WI38 (cell line): ENCODE data around the gene TFDP1.

Experiments
- H3K4me3 ChIP-seq: 2 replicates; pipeline ENCODE4 v1.5.1; 2011; ENCODE audit warnings: low read depth, mild to moderate bottlenecking, control low read depth, low read length
- TF ChIP-seq, protein P1 (sequence below): IDR thresholded peaks from 2 replicates; pipeline ENCODE4 v1.5.1; 2012; ENCODE audit warnings: low read depth, mild to moderate bottlenecking, control low read depth, low read length

TFDP1 gene

DNA sequence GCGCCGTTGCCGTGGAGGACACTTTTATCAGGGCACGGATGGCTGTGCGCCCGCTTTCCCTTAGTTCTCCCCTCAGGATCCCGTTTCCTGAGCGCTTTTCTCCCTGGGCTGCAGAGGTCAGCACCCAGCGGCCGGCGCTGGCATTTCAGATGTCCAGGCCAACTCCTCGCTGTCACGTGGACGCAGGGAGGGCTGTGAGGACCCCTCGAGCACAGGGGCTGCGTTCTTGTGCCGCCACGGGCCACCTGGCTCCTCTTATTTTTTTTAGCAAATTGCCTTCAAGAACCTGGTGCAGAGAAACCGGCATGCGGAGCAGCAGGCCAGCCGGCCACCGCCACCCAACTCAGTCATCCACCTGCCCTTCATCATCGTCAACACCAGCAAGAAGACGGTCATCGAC lies 51.2 kb downstream of the TFDP1 start:
- H3K4me3 ChIP-seq: no peak overlapping the region
- TF ChIP-seq, protein P1, sequence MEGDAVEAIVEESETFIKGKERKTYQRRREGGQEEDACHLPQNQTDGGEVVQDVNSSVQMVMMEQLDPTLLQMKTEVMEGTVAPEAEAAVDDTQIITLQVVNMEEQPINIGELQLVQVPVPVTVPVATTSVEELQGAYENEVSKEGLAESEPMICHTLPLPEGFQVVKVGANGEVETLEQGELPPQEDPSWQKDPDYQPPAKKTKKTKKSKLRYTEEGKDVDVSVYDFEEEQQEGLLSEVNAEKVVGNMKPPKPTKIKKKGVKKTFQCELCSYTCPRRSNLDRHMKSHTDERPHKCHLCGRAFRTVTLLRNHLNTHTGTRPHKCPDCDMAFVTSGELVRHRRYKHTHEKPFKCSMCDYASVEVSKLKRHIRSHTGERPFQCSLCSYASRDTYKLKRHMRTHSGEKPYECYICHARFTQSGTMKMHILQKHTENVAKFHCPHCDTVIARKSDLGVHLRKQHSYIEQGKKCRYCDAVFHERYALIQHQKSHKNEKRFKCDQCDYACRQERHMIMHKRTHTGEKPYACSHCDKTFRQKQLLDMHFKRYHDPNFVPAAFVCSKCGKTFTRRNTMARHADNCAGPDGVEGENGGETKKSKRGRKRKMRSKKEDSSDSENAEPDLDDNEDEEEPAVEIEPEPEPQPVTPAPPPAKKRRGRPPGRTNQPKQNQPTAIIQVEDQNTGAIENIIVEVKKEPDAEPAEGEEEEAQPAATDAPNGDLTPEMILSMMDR: no peak

DNA sequence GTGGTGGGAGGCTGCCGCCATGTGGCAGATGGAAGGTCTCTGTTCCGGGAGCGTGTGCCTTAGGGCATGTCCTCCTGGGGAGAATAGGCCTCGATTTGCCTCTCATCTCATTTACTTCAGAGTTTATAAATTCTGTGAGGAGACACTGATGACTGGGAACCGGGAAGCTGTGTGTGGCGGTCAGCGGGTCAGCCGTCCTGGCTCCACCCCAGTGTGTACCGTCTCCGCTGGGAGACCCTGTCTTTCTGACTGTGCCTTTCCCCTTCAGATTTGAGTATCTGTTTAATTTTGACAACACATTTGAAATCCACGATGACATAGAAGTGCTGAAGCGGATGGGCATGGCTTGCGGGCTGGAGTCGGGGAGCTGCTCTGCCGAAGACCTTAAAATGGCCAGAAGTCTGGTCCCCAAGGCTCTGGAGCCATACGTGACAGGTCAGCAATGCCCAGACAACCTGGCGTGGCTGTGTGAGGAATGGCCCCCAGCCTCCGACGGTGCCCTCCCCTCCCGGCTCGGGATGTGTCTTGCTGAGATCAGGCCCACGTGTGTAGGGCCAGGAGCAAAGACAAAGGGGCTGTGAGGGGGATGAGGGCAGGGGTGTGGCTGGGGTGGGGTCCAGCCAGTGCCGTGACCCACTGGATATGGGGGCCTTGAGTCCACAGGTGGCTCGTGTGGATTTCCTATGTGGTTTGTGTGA lies 51.9 kb downstream of the TFDP1 start:
- H3K4me3 ChIP-seq: no peak overlapping the region
- TF ChIP-seq, protein P1: no peak

DNA sequence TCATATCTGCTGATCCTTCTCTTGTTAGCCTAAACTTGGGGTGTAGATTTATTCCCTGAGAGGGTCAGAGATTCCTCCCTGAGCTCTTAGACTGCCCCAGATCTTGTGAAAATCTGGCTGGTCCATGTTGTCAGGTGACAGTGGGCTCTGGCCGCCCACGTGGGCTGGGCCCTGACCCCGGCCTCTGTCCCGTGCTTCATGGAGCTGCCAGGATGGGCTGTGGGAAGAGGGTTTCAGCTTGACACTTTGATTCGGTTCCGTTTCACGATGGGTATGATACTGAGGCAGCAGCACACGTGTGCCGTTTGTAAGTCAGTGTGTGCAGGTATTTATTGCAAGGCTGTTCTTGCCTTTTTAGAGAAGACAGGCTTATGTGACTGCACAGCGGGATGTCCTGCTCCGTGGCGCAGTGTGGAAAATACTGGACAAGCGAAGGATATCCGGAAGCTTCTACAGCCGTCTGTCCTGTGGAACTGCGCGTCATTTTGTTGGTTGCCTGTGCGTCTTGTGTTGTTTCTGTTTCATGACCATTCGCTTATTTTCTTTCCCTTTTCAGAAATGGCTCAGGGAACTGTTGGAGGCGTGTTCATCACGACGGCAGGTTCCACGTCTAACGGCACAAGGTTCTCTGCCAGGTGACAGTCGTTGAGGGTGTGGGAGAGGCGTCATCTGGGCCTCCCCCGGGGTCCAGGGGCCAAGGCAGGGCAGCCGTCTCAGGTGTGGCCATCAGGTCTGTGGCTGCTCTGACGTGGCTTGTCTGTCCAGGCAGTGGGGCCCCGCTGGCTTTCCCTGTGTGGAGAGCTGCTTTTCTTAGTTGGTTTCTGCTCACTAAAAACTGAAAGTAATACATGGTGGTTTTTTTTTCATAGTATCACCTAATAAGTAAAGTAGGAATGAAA lies 53.0 kb downstream of the TFDP1 start:
- no peak overlapping the region for H3K4me3 ChIP-seq
- TF ChIP-seq, protein P1: no peak

DNA sequence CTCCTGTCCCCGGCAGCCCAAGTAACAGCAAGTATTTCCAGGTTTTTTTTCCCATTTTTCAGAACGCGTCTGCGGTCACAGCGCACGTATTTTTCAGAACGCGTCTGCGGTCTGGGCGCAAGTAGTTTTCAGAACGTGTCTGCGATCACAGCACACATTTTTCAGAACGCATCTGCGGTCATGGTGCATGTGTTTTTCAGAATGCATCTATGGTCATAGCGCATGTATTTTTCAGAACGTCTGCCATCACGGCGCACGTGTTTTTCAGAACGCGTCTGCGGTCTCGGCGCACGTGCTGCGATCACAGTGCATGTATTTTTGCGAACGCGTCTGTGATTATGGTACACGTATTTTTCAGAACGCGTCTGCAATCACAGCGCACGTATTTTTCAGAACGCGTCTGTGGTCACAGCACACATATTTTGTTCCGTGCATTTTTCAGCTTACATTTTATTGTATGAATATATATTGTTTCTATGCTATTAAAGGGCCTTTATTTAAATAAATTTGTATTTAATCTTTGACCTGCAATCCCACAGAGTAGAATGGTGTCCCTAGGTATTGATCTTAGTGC lies 53.7 kb downstream of the TFDP1 start:
- TF ChIP-seq, protein P1: no peak
- H3K4me3 ChIP-seq: no peak overlapping the region

DNA sequence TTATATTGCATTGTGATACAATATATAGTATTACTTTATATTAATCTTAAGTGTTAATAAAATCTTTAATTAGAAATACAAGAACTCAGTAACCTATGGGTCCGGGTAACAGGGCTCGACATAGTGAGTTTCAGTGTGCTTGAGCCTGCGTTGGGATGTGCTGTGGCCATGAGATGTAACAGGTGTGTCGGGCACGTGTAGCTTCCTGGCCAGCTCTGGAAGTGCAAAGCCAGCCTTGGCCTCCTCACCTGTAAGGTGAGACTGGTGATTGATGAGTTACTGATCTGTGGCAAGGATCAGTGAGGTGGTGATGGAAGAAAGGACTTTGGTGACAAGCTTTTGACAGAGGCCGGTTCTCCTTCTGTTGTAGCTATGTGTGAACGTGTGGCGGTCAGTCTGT lies 54.3 kb downstream of the TFDP1 start:
- no peak overlapping the region for H3K4me3 ChIP-seq
- TF ChIP-seq, protein P1: no peak

DNA sequence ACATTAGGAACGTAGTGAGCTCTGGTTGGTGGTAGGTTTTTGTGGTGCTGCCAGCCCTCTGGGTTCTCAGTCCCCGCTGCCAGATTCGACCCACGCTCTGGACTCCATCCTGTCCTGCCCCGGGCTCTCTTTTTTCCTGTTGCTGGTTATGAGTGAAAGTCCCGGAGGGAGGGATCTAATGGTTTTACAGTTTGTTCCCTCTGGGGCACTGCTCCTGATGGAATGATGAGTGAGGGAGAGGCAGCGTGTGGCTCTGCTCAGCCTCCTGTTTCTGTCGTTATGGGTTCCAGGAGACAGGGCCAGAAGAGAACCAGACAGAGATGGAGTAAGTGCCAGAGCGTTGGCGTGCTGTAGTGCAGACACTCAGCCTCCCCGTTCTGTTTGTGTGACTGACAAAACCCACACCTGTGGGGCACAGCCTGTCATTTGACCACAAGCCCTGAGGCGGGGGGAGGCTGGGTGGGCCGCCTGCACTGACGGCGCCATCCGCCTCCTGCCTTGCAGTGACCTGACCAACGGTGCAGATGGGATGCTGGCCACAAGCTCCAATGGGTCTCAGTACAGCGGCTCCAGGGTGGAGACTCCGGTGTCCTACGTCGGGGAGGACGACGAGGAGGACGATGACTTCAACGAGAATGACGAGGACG lies 55.2 kb downstream of the TFDP1 start:
- no peak overlapping the region for H3K4me3 ChIP-seq
- TF ChIP-seq, protein P1: no peak
